GM19025 (cell line): Measurements from ENCODE around the gene AKAP1.

Experiments used
- ATAC-seq: cut with Tn5 transposase; IDR thresholded peaks from one replicate; pipeline ENCODE4 v1.9.1; 2021; ENCODE audit warnings: mild to moderate bottlenecking, low read depth, moderate library complexity; ENCODE audit not compliant: unreplicated experiment

The AKAP1 gene

DNA sequence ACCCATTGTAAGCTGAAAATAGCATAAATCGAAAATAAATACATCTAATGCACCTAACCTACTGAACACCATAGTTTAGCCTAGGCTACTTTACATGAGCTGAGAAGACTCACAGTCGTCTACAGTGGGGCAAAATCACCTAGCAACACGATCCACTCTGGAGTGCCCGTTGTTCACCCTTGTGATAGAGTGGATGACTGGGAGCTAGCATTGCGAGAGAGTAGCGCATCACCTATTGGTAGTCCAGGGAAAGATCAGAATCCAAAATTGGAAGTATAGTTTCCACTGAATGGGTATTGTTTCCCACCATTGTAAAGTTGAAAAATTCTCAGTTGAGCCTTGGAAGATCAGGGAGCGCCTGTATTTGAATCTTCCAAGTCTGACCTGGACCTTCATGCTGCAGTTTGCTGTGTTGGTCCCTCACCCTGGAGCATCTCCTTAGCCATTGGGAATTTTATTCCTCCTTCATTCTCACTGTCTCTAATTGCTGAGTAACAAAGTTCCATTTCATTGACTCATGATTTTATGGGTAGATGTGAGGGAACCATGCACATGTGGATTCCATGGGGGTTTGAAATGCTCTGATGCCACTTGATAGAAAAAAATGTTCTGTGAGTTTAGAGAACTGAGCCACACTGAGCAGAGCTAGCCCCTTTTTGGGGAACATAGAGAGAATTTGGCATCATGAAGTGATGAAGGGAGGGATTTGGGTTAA, 19.6 kb downstream of the AKAP1 start:
- no peak for ATAC-seq

DNA sequence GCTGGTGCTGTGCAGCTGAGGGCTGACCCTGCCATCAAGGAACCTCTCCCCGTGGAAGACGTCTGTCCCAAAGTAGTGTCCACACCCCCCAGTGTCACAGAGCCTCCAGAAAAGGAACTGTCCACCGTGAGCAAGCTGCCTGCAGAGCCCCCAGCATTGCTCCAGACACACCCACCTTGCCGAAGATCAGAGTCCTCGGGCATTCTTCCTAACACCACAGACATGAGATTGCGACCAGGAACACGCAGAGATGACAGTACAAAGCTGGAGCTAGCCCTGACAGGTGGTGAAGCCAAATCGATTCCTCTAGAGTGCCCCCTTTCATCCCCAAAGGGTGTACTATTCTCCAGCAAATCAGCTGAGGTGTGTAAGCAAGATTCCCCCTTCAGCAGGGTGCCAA, 20.5 kb downstream of the AKAP1 start:
- no peak for ATAC-seq

DNA sequence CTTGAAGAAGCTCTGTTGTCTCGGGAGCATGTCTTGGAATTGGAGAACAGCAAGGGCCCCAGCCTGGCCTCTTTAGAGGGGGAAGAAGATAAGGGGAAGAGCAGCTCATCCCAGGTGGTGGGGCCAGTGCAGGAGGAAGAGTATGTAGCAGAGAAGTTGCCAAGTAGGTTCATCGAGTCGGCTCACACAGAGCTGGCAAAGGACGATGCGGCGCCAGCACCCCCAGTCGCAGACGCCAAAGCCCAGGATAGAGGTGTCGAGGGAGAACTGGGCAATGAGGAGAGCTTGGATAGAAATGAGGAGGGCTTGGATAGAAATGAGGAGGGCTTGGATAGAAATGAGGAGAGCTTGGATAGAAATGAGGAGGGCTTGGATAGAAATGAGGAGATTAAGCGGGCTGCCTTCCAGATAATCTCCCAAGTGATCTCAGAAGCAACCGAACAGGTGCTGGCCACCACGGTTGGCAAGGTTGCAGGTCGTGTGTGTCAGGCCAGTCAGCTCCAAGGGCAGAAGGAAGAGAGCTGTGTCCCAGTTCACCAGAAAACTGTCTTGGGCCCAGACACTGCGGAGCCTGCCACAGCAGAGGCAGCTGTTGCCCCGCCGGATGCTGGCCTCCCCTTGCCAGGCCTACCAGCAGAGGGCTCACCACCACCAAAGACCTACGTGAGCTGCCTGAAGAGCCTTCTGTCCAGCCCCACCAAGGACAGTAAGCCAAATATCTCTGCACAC, 21.2 kb downstream of the AKAP1 start:
- ATAC-seq: no peak

DNA sequence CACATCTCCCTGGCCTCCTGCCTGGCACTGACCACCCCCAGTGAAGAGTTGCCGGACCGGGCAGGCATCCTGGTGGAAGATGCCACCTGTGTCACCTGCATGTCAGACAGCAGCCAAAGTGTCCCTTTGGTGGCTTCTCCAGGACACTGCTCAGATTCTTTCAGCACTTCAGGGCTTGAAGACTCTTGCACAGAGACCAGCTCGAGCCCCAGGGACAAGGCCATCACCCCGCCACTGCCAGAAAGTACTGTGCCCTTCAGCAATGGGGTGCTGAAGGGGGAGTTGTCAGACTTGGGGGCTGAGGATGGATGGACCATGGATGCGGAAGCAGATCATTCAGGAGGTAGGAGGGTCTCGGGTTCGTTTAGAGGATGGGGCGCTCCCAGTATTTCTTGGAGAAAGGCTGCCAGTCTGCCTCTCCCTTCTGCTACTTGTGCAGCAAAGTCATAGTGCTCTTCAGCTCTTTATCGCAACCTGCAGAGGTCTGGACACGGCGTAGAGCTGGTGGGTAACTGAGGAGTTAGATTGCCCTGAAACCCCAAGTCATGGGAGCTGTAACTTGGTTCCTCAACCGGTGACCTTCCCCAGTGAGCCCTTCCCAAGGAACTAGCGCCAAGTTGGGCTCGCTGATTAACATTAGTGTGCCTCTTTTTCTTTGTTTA, 21.9 kb downstream of the AKAP1 start:
- no peak for ATAC-seq

DNA sequence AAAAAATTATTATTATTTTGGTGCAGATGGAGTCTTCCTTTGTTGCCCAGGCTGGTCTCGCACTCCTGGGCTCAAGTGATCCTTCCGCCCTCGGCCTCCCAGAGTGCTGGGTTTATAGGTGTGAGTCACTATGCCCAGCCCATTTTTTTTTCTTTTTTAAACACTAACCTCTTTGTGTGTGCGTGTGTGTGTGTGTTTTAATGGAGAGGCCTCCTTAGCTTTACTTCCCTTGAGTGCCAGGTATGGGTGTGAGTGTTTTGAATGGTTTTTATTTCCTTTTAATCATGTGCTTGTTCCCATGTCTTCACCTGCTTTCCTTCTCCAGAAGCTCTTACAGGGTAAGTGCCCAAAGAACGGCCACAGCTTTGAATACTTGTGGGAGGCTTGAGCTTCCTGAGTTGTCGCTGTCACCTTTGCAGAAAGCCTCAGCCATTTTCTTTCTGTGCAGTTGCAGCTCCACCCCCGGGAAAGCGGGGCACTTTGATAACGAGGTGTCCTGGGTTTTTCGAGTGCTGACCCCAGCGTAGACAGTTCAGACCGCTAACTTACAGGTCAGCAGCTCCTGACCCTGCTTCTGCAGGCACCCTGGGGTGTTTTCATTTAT, 22.6 kb downstream of the AKAP1 start:
- no peak for ATAC-seq

DNA sequence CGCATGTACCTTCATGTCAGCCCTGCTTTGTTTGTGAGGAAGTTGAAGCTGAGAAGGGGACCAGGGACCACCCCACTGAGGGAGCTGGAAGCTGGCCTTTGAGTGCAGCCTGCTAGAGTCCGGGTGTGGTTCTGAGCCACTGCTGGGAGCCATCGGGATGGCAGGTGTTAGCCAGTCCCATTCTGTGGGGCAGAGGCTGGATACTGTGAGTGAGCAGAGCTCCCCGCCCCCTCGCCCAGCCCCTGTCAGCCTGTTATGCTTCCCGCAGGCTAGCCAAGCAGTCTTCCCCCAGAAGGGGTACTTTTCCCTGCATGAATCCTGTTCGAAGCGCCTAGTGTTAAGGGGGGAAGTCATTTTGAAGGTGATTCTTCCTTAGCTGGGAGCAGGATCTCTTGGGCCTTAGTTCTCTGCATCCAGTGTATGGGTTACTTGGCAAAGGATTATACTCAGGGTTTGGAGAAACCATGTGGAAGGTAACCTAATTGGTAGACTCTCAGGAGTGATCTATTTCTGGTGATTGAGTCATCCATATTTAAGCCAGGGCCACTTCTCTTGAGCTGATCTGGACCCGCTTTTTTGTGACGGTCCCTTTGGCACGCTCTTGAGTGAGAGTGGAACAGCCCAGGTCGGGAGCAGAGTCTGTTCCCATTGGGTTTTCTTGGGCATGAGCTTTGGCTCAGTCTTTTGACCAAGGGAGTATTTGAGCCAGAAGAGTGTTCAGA, 23.8 kb downstream of the AKAP1 start:
- no peak for ATAC-seq

DNA sequence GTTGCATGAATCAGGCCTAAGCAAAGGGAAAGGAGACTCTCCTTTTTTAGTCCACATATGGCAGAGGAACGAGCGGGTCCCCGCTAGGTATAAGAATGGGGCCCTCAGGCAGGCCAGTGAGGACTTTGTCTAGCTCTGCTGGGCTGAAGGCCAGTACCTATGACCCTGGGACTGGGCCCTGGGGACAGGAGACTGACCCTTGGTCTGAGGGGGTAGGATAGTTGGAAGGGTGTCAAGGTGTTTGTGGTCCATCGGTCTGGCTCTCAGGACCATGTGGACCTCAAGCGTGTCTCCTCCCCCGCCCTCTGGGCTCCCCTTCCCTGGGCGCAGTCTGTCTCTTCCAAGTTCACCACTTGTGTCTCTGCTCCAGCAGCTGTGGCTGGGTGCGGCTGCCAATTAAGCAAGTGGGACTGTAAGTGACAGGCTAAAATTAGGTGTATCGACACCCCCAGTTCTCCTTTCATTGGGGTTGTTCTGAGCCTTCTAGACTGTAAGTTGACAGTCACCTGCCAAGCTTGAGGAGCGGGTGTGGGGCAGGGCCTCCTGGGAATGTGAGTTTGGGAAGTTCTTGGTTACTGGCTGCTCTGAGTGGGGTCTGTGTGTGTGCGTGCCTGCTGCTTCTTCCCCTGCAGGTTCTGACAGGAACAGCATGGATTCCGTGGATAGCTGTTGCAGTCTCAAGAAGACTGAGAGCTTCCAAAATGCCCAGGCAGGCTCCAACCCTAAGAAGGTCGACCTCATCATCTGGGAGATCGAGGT, 24.5 kb downstream of the AKAP1 start:
- ATAC-seq: no peak

DNA sequence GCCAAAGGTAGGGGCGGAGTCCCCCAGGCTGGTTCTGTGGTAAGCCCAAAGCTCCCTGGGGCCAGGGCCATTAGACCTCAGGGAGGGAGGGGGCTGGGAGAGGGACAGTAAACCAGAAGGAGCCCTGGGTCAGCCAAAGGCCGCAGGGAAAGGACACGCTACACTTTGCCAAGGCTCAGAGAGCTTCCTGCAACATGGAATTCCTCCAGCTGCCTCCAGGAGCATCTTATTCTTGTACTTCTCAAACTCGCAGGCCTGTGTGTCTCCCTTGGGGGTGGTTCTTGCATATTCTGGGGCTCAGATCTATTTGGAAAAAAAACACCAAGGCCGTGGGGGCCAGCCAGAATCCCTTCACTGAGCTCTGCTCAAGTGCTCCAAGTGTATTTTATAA, 25.1 kb downstream of the AKAP1 start:
- no peak for ATAC-seq

DNA sequence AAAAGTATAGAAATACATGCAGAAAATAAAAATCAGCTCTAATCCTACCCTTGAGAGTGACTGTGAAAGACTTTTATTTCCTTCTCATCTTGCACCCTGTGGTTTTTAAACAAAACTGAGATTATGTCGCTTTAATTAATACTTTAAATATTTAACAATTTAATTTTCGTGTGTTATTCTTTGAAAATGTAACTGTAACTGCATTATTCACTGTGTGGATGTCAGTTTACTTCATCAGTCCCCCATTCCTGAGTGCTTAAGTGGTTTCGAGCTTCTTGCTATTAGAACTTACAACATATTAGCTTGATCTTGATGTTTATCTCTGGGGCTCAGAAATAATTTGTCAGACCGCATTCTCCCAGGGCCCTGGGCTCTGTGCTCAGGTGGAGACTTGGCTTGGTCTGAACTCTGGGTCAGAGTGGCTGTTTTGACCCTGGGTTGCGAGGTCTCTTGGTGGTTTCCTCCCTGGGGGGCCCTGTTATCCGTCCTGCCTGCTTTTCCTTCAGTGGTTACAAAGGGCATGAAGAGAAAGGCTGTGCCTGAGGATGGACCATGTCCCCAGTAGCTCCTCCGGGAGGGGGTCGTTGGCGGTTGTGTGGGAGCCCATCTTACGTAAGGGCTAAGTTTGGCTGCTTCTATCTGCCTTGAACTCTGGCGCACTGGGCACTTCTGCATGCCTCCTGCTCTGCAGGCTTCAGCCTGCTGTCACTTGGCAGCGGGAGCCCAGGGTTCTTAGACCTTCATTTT, 25.7 kb downstream of the AKAP1 start:
- no peak for ATAC-seq

DNA sequence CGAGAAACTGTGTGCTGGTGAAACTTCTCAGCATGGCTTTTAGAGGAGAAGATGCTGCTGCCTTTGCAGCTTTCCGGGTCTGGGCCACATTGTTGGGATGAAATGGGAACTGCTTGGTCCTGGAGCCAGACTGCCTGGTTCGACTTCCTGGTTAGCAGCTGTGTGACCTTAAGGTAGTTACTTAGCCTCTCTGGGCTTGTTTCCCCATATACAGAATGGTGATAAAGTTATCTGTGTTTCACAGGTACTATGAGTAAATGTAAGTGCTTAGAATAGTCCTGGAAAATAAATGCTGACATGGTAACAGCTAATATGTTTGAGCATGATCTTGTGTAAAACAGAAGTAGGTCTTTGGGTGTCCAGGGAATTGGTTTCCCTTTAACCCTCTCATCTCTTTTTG, 26.3 kb downstream of the AKAP1 start:
- no peak for ATAC-seq

DNA sequence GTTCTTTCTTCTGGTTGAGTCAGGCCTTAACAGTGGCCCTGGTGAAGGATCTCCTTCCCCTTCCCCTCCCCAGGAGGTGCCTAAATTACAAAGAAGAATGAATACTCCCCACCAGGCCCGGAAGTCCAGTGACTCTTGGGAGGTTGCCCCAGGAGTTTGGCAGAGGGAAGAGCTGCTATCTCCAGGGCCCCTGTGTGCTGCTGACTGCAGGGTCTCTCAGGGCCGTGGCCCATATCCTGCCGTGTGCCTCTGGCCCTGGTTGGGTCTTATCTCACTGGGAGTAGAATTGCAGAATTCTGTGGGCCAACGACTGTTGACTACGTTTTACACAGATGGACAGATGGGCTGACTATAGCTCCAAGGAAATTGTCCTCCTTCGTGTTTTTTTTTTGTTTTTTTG, 28.0 kb downstream of the AKAP1 start:
- no peak for ATAC-seq

DNA sequence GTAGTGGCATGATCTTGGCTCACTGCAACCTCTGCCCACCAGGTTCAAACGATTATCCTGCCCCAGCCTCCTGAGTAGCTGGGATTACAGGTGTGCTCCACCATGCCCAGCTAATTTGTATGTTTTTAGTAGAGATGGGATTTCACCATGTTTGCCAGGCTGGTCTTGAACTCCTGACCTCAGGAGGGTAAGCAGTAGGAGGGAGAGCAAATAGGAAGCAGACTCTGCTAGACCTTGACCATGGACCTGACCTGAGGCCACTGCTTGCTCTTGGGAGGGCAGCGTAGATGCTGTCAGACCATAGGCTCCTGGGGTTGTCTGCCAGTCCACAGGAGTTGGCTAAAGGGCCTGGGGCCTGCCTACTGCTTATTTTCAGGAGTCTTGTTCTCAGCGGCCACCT, 28.6 kb downstream of the AKAP1 start:
- no peak for ATAC-seq

DNA sequence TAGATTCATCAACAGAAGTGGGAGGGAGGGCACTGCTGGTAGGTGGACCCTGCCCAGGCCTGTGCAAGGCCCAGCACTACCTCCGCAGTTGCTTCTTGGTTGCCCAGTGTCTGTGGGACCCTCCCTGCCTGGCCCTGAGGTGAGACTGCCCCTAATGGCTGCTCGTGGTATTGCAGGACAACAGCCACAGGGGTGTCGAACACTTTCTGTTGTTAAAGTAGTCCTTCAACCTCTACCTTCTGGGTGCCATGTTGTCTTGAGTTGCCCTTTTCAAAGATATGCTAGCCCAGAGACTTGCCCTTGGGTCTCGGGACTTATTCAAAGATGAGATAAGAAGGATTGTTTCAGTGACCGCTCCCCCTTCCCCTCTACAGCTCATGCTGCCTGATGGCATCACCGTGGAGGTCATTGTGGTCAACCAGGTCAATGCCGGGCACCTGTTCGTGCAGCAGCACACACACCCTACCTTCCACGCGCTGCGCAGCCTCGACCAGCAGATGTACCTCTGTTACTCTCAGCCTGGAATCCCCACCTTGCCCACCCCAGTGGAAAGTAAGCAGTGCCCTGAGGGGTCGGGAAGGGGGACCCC, 29.1 kb downstream of the AKAP1 start:
- no peak for ATAC-seq

DNA sequence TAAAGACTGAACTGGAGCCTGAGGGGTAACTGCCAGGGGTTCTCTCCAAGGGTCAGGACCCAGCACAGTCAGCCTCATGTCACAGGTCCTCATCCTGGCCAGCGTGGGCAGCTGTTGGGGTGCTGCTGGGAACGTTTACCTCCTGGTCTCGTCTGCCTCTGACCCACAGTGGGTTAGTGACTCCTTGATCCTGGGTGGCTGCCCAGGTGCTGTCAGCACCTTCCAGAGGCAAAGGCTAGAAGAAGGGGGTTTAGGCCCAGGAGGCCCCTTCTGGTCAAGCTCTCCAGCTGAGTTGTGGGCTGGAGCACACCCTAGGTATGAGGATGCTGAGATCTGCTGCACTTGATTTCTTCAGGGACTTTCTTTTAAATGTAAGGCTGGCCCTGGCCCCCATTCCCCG, 30.3 kb downstream of the AKAP1 start:
- no peak for ATAC-seq

DNA sequence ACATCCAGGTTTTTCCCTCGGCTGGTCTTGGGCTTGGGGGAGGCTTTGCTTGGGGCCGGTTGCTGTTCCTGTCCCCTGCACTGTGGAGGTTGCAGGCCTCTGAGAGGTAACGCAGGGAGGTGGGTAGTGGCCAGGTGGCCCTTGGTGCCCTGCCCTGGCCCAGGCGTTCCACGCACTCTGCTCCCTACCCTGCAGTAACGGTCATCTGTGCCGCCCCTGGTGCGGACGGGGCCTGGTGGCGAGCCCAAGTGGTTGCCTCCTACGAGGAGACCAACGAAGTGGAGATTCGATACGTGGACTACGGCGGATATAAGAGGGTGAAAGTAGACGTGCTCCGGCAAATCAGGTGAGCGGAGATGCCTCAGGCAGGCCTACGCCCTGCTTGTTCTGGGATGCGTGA, 30.9 kb downstream of the AKAP1 start:
- no peak for ATAC-seq

DNA sequence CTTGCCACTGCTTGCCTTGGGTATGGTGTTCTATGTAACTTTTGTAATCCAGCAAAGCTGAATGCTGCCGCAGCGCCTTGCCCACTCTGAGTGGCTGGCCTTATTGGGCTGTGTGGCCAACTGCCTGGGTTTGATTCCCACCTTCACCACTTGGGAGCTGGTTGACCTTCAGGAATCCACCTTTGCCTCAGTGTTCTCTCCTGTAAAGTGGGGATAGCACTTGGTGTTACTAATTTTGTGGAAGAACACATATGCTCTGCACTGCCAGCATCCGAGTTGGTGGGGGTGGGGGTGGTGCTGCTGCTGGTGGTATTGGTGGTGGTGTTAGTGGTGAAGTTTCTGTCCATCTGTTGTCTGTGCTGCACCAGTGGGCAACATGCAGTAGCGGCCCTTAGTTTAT, 32.8 kb downstream of the AKAP1 start:
- no peak for ATAC-seq

DNA sequence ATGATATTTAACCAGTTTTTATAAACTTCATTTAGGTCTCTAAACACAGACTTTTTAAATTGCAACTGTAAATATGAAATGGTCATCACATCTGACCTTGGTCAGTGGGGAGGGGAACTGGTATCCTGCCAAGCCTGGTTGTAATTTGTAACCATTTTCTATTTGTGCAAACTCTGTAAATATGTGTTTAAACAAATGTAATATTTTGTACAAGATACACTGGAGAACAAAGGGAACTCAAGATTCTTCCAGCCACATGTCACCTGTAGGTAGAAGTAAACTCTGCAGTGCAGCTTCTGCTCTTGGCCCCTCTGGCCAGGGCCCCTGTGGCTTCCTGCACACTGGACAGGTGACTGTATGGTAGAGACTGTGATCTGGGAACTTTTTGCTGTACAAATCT, 35.8 kb downstream of the AKAP1 start:
- no peak for ATAC-seq

DNA sequence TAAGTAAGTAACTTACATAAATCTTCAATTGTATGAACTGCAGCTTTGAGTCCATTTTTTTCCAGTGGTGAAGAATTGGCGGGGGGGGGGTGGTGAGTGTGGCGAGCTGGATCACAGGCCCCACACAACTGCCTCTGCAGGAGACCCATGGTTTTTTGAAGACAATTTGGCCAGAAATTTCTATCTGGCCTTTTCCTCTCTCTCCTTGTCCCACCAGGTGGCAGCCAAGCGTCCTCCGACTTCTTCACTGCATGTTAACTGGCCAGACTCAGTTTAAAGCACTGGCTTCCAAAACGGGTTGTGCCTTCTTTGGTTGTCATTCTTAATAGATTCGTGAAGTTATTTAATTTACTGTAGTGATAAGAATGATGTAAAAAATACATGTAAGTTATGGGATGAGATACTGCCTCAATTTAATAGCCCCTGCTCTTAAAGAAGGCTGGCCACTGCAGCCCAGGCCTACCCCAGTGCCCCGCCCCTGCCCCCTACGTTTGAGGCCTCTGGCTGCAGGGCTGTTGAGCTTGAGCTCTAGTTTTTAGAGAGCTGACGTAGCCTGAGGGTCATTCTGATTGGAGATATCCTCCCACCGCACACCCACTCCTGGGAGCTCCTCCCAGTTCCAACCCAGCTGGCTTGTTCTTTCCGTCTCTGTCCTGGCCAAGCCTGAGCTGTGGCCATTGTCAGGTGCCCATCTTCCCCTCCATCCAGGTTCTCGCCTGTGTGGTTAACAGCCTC, 36.4 kb downstream of the AKAP1 start:
- no peak for ATAC-seq
